H1 (cell line): ENCODE data around the gene DDX19B. TPM values are rescaled to one million over a fixed set of nuclear protein-coding genes. Genes with fewer than 3 reads are reported as not detected.

Experiments
- CTCF ChIA-PET: fragments of 300-600 bp; sonication (Branson Sonifier 250); formaldehyde crosslinking; loops from one replicate; lab custom pipeline; 2021; ENCODE audit not compliant: partially characterized antibody; lab: Charles Lee
- POLR2A ChIA-PET: fragments of 300-600 bp; sonication (Branson Sonifier 250); formaldehyde crosslinking; loops from one replicate; lab custom pipeline; 2021; ENCODE audit warnings: inconsistent platforms; ENCODE audit not compliant: partially characterized antibody; lab: Charles Lee
- DNase-seq, 2 experiments: peaks; one replicate each; pipeline versions ENCODE4 v3.0.0 to v3.0.0-alpha.2; 2010 to 2022; ENCODE audit warnings: low spot score in 2 of 2, low read depth in 1 of 2, mixed read lengths in 1 of 2
- FAIRE-seq: peaks from 2 replicates; lab custom pipeline; 2011; peaks lifted over from hg19 to GRCh38; lab: Jason Lieb, UNC
- H2AFZ ChIP-seq: 2 replicates; pipeline ENCODE4 v1.8.1; 2012; ENCODE audit warnings: low read length, inconsistent platforms
- H2AK5ac ChIP-seq: 2 replicates; pipeline ENCODE4 v1.6.1; 2013; ENCODE audit warnings: low read depth, low read length
- H2BK120ac ChIP-seq: replicated peaks from 2 replicates; pipeline ENCODE3; 2013; ENCODE audit warnings: low read depth, low read length, inconsistent platforms
- H2BK12ac ChIP-seq: 2 replicates; pipeline ENCODE4 v1.6.1; 2013; ENCODE audit warnings: low read depth, low read length
- H2BK15ac ChIP-seq: 2 replicates; pipeline ENCODE4 v1.6.1; 2013; ENCODE audit warnings: low read length
- H2BK20ac ChIP-seq: 2 replicates; pipeline ENCODE4 v1.6.1; 2013; ENCODE audit warnings: low read length
- H2BK5ac ChIP-seq: 2 replicates; pipeline ENCODE4 v1.6.1; 2013; ENCODE audit warnings: low read depth, low read length
- H3K14ac ChIP-seq: 2 replicates; pipeline ENCODE4 v1.6.1; 2013; ENCODE audit warnings: inconsistent platforms; ENCODE audit not compliant: insufficient read length
- H3K18ac ChIP-seq: 2 replicates; pipeline ENCODE4 v1.6.1; 2013; ENCODE audit warnings: low read length; ENCODE audit errors: extremely low read depth
- H3K23ac ChIP-seq: 2 replicates; pipeline ENCODE4 v1.6.1; 2013; ENCODE audit warnings: inconsistent platforms; ENCODE audit not compliant: insufficient read length
- H3K23me2 ChIP-seq: 2 replicates; pipeline ENCODE4 v1.6.1; 2013; ENCODE audit warnings: low read depth, low read length
- H3K27ac ChIP-seq: 2 replicates; pipeline ENCODE4 v1.6.1; 2011; ENCODE audit warnings: low read depth, low read length, inconsistent platforms
- H3K27me3 ChIP-seq, 4 experiments: replicated peaks in 1 of 4; 1 replicate in 1 of 4; 2 replicates in 3 of 4; pipeline versions ENCODE4 v1.6.1 to v1.8.1; 2011 to 2013; ENCODE audit warnings: low read length in 3 of 4, mild to moderate bottlenecking in 3 of 4, inconsistent platforms in 2 of 4, mixed read lengths in 2 of 4, moderate library complexity in 1 of 4; ENCODE audit not compliant: control insufficient read depth in 3 of 4, insufficient read depth in 3 of 4; ENCODE audit errors: extremely low read depth in 1 of 4
- H3K36me3 ChIP-seq, 4 experiments: 2 replicates each; pipeline versions ENCODE4 v1.6.1 to v1.8.1; 2011 to 2013; ENCODE audit warnings: mild to moderate bottlenecking in 4 of 4, low read length in 3 of 4, moderate library complexity in 2 of 4, control low read depth in 1 of 4, inconsistent platforms in 1 of 4; ENCODE audit not compliant: insufficient read depth in 4 of 4, control insufficient read depth in 2 of 4
- H3K4ac ChIP-seq: replicated peaks from 2 replicates; pipeline ENCODE3; 2013; ENCODE audit warnings: low read length, low read depth, mixed read lengths, inconsistent platforms; ENCODE audit not compliant: insufficient read length
- H3K4me1 ChIP-seq, 4 experiments: replicated peaks in 1 of 4; 1 replicate in 1 of 4; 2 replicates in 3 of 4; pipeline versions ENCODE4 v1.6.1 to v1.8.1; 2011 to 2013; ENCODE audit warnings: low read length in 3 of 4, inconsistent platforms in 2 of 4, mixed read lengths in 1 of 4; ENCODE audit not compliant: insufficient read depth in 4 of 4, control insufficient read depth in 3 of 4
- H3K4me2 ChIP-seq, 2 experiments: 2 replicates each; pipeline versions ENCODE4 v1.6.1 to v1.8.1; 2011 to 2013; ENCODE audit warnings: low read depth in 2 of 2, low read length in 2 of 2, control low read depth in 1 of 2, inconsistent platforms in 1 of 2, mild to moderate bottlenecking in 1 of 2; ENCODE audit not compliant: insufficient read depth in 1 of 2
- H3K4me3 ChIP-seq, 4 experiments: fragments of 200-600, 300-600 bp in 1 of 4; sonication (generic), shearing (Covaris generic), sonication (Bioruptor Twin) in 1 of 4; 2 replicates each; pipeline versions ENCODE4 v1.5.1 to v1.8.1; 2011 to 2016; ENCODE audit warnings: low read length in 4 of 4, low read depth in 3 of 4, control low read depth in 2 of 4, inconsistent platforms in 2 of 4, mild to moderate bottlenecking in 2 of 4, mixed read lengths in 1 of 4, moderate library complexity in 1 of 4; ENCODE audit not compliant: insufficient read depth in 2 of 4; ENCODE audit errors: extremely low read depth in 1 of 4
- H3K56ac ChIP-seq: replicated peaks from 2 replicates; pipeline ENCODE3; 2013; ENCODE audit warnings: low read depth, mild to moderate bottlenecking, mixed read lengths, low read length, inconsistent platforms; ENCODE audit not compliant: insufficient read length
- H3K79me1 ChIP-seq: 2 replicates; pipeline ENCODE4 v1.6.1; 2013; ENCODE audit warnings: low read depth, low read length, control low read depth
- H3K79me2 ChIP-seq, 2 experiments: 2 replicates each; pipeline versions ENCODE4 v1.6.1 to v1.8.1; 2012 to 2013; ENCODE audit warnings: low read length in 2 of 2, mild to moderate bottlenecking in 2 of 2, inconsistent platforms in 1 of 2; ENCODE audit not compliant: insufficient read depth in 2 of 2, control insufficient read depth in 1 of 2
- H3K9ac ChIP-seq, 4 experiments: replicated peaks in 1 of 4; 1 replicate in 1 of 4; 2 replicates in 3 of 4; pipeline versions ENCODE4 v1.6.1 to v1.8.1; 2011 to 2013; ENCODE audit warnings: low read depth in 3 of 4, low read length in 3 of 4, control low read depth in 2 of 4, mild to moderate bottlenecking in 2 of 4, moderate library complexity in 2 of 4, inconsistent platforms in 1 of 4; ENCODE audit errors: extremely low read depth in 1 of 4
- H3K9me3 ChIP-seq, 2 experiments: 2 replicates each; pipeline versions ENCODE4 v1.6.1 to v1.8.1; 2012 to 2013; ENCODE audit warnings: mild to moderate bottlenecking in 2 of 2, moderate library complexity in 2 of 2, control low read depth in 1 of 2, inconsistent platforms in 1 of 2, low read depth in 1 of 2, low read length in 1 of 2, mixed read lengths in 1 of 2; ENCODE audit not compliant: insufficient read depth in 2 of 2
- H4K20me1 ChIP-seq, 2 experiments: replicated peaks in 1 of 2; 2 replicates each; pipeline versions ENCODE3 to v1.8.1; 2011 to 2013; ENCODE audit warnings: inconsistent platforms in 2 of 2, low read length in 2 of 2, mild to moderate bottlenecking in 1 of 2; ENCODE audit not compliant: insufficient read depth in 2 of 2, control insufficient read depth in 1 of 2
- H4K5ac ChIP-seq: 2 replicates; pipeline ENCODE4 v1.6.1; 2013; ENCODE audit warnings: low read length, low read depth, mixed read lengths, inconsistent platforms; ENCODE audit not compliant: insufficient read length
- H4K8ac ChIP-seq: 2 replicates; pipeline ENCODE4 v1.8.0; 2013; ENCODE audit warnings: mild to moderate bottlenecking, moderate library complexity, low read length, inconsistent platforms; ENCODE audit not compliant: insufficient read depth; ENCODE audit errors: extremely low read depth
- H4K91ac ChIP-seq: replicated peaks from 2 replicates; pipeline ENCODE3; 2013; ENCODE audit warnings: low read length, mixed read lengths, inconsistent platforms; ENCODE audit not compliant: insufficient read length
- ASH2L ChIP-seq: fragments of 200-600, 300-600 bp; sonication (generic); IDR thresholded peaks from one replicate; pipeline ENCODE4 v1.7.1; 2017; ENCODE audit warnings: low read length
- BACH1 ChIP-seq: IDR thresholded peaks from 2 replicates; pipeline ENCODE4 v1.6.1; 2012; ENCODE audit warnings: low read length, improper control_type of control experiment
- GTF2F1 ChIP-seq: IDR thresholded peaks from 2 replicates; pipeline ENCODE4 v1.6.1; 2012; ENCODE audit warnings: low read depth, low read length, improper control_type of control experiment, borderline replicate concordance
- RAD21 ChIP-seq, 2 experiments: IDR thresholded peaks in 1 of 2; conservative IDR thresholded peaks in 1 of 2; 2 replicates each; pipeline ENCODE4 v1.6.1; 2011; ENCODE audit warnings: low read depth in 2 of 2, low read length in 2 of 2, improper control_type of control experiment in 1 of 2, inconsistent platforms in 1 of 2, mild to moderate bottlenecking in 1 of 2, moderate library complexity in 1 of 2
- SIRT6 ChIP-seq: IDR thresholded peaks from one replicate; pipeline ENCODE4 v1.7.1; 2012; ENCODE audit warnings: low read length, inconsistent platforms
- SUZ12 ChIP-seq: fragments of 200-600 bp; sonication (generic); IDR thresholded peaks from 2 replicates; pipeline ENCODE4 v1.6.1; 2012; ENCODE audit warnings: mild to moderate bottlenecking, inconsistent platforms, low read length, moderate library complexity, mixed read lengths
- TAF1 ChIP-seq: IDR thresholded peaks from 2 replicates; pipeline ENCODE4 v1.6.1; 2011; ENCODE audit warnings: mild to moderate bottlenecking, low read depth, low read length
- WGBS, 2 experiments: shearing (Covaris generic) in 1 of 2; methylation state at CpG; one replicate each; pipeline versions ENCODE4 v1.1.6 to v1.1.7; 2013 to 2015; ENCODE audit warnings: low lambda C conversion rate in 2 of 2, mixed read lengths in 2 of 2, inconsistent platforms in 1 of 2, low coverage in 1 of 2, missing lambda C conversion rate in 1 of 2; ENCODE audit not compliant: insufficient replicate concordance in 2 of 2, insufficient coverage in 1 of 2, insufficient read length in 1 of 2; ENCODE audit errors: extremely low coverage in 1 of 2, missing lambda C conversion rate in 1 of 2; 5-methylcytosine and 5-hydroxymethylcytosine counted together
- polyA plus RNA-seq, 7 experiments: library from polyadenylated mRNA; depleted of rRNA in 3 of 7; stranded (reverse) in 5 of 7; unstranded in 2 of 7; fragments of >200 nt in 5 of 7; fragments of 200-250 nt in 2 of 7; gene quantifications; 1 replicate in 5 of 7; 2 replicates in 1 of 7; 4 replicates in 1 of 7; pipeline versions ENCODE4 v1.2.1 to v1.2.3, GENCODE V29; 2011 to 2013; ENCODE audit warnings: missing spikeins in 2 of 7, mixed read lengths in 2 of 7
- total RNA-seq: library from RNA; stranded (reverse); fragmentation: NEBNext Ultra II Directional; extraction: Animal tissue kit (Norgen Biotek cat#: 25700); gene quantifications from 2 replicates; pipeline ENCODE4 v1.2.1, GENCODE V29; 2021

The DDX19B gene
- total and polyA plus RNA-seq, 2 of the 8 experiments (the other 6 are each of a cell fraction or from before 2014, with no cell fraction given): 40.5 to 42.7 TPM

GRCh38 chr16:70302745-70303144 lies 3.8 kb downstream of the DDX19B start:
- Histone ChIP-seq H3K23me2 (peaks cover 3% of the 10 kb centered on the region; the same call in 1 of the 2 replicates), H3K4ac (no peak overlapping the region), H3K36me3 (no peaks in the 10 kb centered on the region; a peak in 1 of 8 replicates), H3K79me2 (peaks cover 5 to 70% of the 10 kb centered on the region in 2 experiments), H2BK5ac (no peak overlapping the region), H3K79me1 (peaks cover 5% of the 10 kb centered on the region; the same call in 1 of the 2 replicates), H2AFZ (no peak overlapping the region), H3K56ac (no peak overlapping the region), H3K27me3 (no peaks in the 10 kb centered on the region), H3K14ac (no peak overlapping the region), H4K20me1 (peaks cover 0 to 1% of the 10 kb centered on the region in 2 experiments), H3K4me2 (no peak overlapping the region), H2BK20ac (no peak overlapping the region), H3K23ac (no peak overlapping the region), H3K4me3 (no peak overlapping the region), H4K8ac (no peak overlapping the region), H2BK120ac (no peak overlapping the region), H3K18ac (no peak overlapping the region), H2BK12ac (no peak overlapping the region), H4K5ac (no peak overlapping the region), H2AK5ac (no peak overlapping the region), H3K27ac (no peak overlapping the region), H4K91ac (no peak overlapping the region), H2BK15ac (no peak overlapping the region), H3K4me1 (peaks cover 0 to 3% (median 1%) of the 10 kb centered on the region in 4 experiments; a peak in 2 of 7 replicates), H3K9ac (no peak overlapping the region), H3K9me3 (no peaks in the 10 kb centered on the region)
- WGBS, 2 experiments: 84% methylated on average over 1 of the region's 1 CpG; no CpG with 5 or more reads in 1 of the 2 experiments
- CTCF ChIA-PET: interaction anchor here (1.6 kb wide), 1 partner anchor 37 kb away, joined by 3 read pairs; no protein-coding TSS in a partner anchor
- no peak for FAIRE-seq
- no peak for DNase-seq
- POLR2A ChIA-PET: interaction anchor here (1.1 kb wide), 1 partner anchor 10 kb away, joined by 3 read pairs; no protein-coding TSS in a partner anchor
- no peak for TF ChIP-seq TAF1
- no peak for TF ChIP-seq RAD21 (IDR thresholded peaks at IDR 0.05 in 1 of 2, conservative IDR thresholded peaks at IDR 0.05 in 1 of 2; ENCODE audit: low read depth in 2 of 2, low read length in 2 of 2)
- no peak for TF ChIP-seq ASH2L
- TF ChIP-seq GTF2F1: no peak
- TF ChIP-seq BACH1: no peak
- TF ChIP-seq SUZ12: no peak
- no peak for TF ChIP-seq SIRT6
